Glutamatergic neuron (in vitro differentiated cells): ENCODE measurements around the gene SCG5. TPM values are rescaled to one million over a fixed set of nuclear protein-coding genes. Genes with fewer than 3 reads are reported as not detected.

ENCODE experiments used
- DNase-seq: peaks from one replicate; pipeline ENCODE4 v3.0.0; 2022
- H3K27ac Mint-ChIP-seq: one replicate; pipeline ENCODE4 v1.8.0; 2020; ENCODE audit warnings: mild to moderate bottlenecking, mixed read lengths, inconsistent platforms; ENCODE audit not compliant: unreplicated experiment
- H3K27me3 Mint-ChIP-seq: one replicate; pipeline ENCODE4 v1.8.0; 2020; ENCODE audit warnings: mild to moderate bottlenecking, moderate library complexity, mixed read lengths, inconsistent platforms; ENCODE audit not compliant: unreplicated experiment
- H3K36me3 Mint-ChIP-seq: one replicate; pipeline ENCODE4 v1.8.0; 2020; ENCODE audit warnings: mild to moderate bottlenecking, mixed read lengths, inconsistent platforms; ENCODE audit not compliant: unreplicated experiment
- H3K4me1 Mint-ChIP-seq: one replicate; pipeline ENCODE4 v1.8.0; 2020; ENCODE audit warnings: mild to moderate bottlenecking, low read depth, mixed read lengths, inconsistent platforms; ENCODE audit not compliant: unreplicated experiment
- H3K4me3 Mint-ChIP-seq: one replicate; pipeline ENCODE4 v1.8.0; 2020; ENCODE audit warnings: mild to moderate bottlenecking, mixed read lengths, inconsistent platforms; ENCODE audit not compliant: unreplicated experiment
- H3K9me3 Mint-ChIP-seq: one replicate; pipeline ENCODE4 v1.8.0; 2020; ENCODE audit warnings: mild to moderate bottlenecking, moderate library complexity, mixed read lengths, inconsistent platforms; ENCODE audit not compliant: unreplicated experiment
- CTCF ChIP-seq: fragments of 200-600 bp; sonication (generic); IDR thresholded peaks from one replicate; pipeline ENCODE4 v1.5.0; 2021; ENCODE audit not compliant: partially characterized antibody, unreplicated experiment
- total RNA-seq: library from RNA; stranded (reverse); fragmentation: NEBNext Ultra II Directional; extraction: Animal tissue kit (Norgen Biotek cat#: 25700); gene quantifications from one replicate; pipeline ENCODE4 v1.2.1, GENCODE V29; 2021; ENCODE audit not compliant: unreplicated experiment

The SCG5 gene
- total RNA-seq, 1 donor from 2014 or later, result 46.0 TPM

DNA sequence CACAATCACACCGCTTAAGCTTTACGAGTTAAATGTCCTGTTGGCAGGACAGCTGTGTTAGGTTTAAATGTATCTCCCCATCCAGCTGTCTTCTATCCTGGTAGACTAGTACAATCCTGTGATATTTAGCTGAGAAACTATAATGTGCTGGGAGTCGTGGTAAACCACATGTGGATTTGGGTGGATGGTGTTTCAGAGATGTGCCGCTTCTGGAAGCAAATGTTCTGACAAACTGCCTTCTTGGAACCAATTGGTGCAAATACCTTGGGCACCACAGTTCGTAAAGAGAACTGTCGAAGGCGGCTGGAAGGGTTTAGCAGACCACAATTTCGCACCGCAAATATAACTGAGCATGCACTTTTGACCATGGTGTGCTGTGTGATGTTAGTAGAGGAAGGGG is 15.0 kb downstream of the SCG5 start:
- TF ChIP-seq CTCF, result no peak
- Mint-ChIP-seq H3K27ac (no peak overlapping the region), H3K4me3 (no peak overlapping the region), H3K27me3 (peaks cover 6% of the 10 kb centered on the region), H3K4me1 (no peaks in the 10 kb centered on the region), H3K9me3 (no peaks in the 10 kb centered on the region), H3K36me3 (no peaks in the 10 kb centered on the region)
- DNase-seq, result no peak

DNA sequence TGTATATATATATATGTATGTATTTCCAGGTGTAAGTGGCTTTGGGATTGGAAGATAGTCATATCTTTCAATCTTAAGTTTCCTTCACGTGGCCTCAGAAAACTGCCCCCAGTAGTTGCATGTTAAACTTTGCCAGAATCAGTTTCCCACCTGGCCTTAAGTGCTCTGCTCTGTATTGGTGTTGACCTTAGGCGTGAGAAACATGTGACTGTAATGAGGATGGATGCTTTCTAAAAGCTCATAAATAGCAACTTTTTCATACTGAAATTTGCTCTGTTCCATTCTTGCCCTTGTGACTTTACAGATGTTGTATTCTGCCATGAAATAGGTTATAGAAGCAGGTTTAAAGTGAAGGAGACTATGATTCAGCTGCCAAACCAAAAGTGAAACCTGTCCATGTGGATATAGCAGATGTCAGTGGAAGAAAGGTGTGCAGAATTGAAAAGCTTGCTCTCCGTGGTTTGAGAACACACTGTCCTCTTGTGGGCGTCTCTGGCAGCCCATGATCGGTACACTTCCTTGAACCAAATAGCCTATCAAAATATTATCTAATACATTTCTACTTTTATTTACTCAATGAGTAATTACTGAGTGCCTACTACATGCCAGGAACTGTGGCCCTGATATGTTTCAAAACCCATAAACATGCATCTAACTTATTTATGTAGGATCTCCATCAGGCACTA is 15.8 kb downstream of the SCG5 start:
- Mint-ChIP-seq H3K9me3 (no peaks in the 10 kb centered on the region), H3K27me3 (peaks cover 6% of the 10 kb centered on the region), H3K4me1 (no peaks in the 10 kb centered on the region), H3K36me3 (no peaks in the 10 kb centered on the region), H3K27ac (no peak overlapping the region), H3K4me3 (no peak overlapping the region)
- TF ChIP-seq CTCF, result no peak
- DNase-seq, result no peak

GRCh38 chr15:32657941-32658340 is 16.4 kb downstream of the SCG5 start:
- H3K36me3 Mint-ChIP-seq, result no peaks in the 10 kb centered on the region
- no peak overlapping the region for H3K27ac Mint-ChIP-seq
- no peak for DNase-seq
- H3K9me3 Mint-ChIP-seq, result no peaks in the 10 kb centered on the region
- no peak overlapping the region for H3K4me3 Mint-ChIP-seq
- H3K27me3 Mint-ChIP-seq, result peaks cover 6% of the 10 kb centered on the region
- H3K4me1 Mint-ChIP-seq, result no peaks in the 10 kb centered on the region
- TF ChIP-seq CTCF, result no peak

DNA sequence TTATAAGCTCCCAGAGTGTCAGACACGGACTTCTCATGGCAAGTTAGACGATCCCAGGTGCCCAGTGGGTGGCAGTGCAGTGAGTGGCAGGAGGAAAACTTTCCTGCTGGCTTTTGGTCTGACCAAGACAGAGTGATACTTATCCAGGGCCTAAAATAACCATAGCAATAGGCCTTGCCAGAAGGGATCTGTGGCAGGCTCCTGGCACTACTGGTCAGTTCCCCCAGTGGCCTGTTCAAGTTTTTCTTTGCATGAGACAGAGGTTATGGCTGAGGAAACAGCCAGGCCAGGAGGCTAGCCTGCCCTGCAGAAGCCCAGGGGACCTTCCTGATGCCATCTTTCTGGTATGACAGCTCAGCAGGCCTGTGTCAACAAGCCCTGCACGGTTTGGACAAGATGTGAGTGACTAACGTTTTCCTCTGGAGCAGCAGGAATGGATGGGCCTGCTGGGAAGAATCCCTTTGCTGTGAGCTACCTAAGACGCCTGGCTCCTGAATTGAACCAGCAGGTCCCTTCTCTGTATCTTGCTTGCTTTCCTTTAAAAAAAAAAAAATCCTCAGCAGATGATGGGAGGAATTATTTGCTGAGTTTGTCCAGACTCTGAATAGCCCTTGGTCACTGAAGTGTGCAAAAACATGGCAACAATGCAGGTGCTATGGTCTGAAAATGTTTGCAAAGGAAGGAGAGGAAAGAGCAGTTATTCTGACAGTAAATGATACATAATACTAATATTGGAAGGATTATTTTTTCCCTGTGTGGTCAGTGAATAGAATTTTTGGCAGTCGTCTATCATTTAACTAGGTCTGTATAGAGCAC is 18.0 kb downstream of the SCG5 start:
- DNase-seq, result no peak
- no peak for TF ChIP-seq CTCF
- H3K27me3 Mint-ChIP-seq, result peaks cover 6% of the 10 kb centered on the region
- no peaks in the 10 kb centered on the region for H3K9me3 Mint-ChIP-seq
- H3K27ac Mint-ChIP-seq, result no peak overlapping the region
- H3K4me1 Mint-ChIP-seq, result no peaks in the 10 kb centered on the region
- H3K36me3 Mint-ChIP-seq, result no peaks in the 10 kb centered on the region
- H3K4me3 Mint-ChIP-seq, result no peak overlapping the region

GRCh38 chr15:32663671-32664070 is 22.2 kb downstream of the SCG5 start:
- Mint-ChIP-seq H3K9me3 (no peaks in the 10 kb centered on the region), H3K4me1 (peaks cover under 1% of the 10 kb centered on the region), H3K27ac (no peak overlapping the region), H3K36me3 (no peaks in the 10 kb centered on the region), H3K4me3 (no peak overlapping the region), H3K27me3 (peaks cover 2% of the 10 kb centered on the region)
- TF ChIP-seq CTCF, result no peak
- no peak for DNase-seq
